Fibroblast of the aortic adventitia (primary cell): ENCODE data around the gene EDEM3. TPM values are rescaled to one million over a fixed set of nuclear protein-coding genes. Genes with fewer than 3 reads are reported as not detected.
"Not testable (repeated sequence)": the region's sequence is repeated elsewhere in the genome, so short reads cannot be mapped to it uniquely, and the experiment has no call there.

ENCODE experiments used
- DNase-seq: peaks from one replicate; pipeline ENCODE4 v3.0.0-alpha.2; 2010; ENCODE audit warnings: low read depth
- H3K4me3 ChIP-seq: 2 replicates; pipeline ENCODE4 v1.5.1; 2011; ENCODE audit warnings: low read depth, mild to moderate bottlenecking, control low read depth, low read length, moderate library complexity
- CTCF ChIP-seq: IDR thresholded peaks from 2 replicates; pipeline ENCODE4 v1.5.1; 2011; ENCODE audit warnings: mild to moderate bottlenecking, low read length, control low read depth, inconsistent platforms; ENCODE audit not compliant: insufficient read depth
- total RNA-seq: library from RNA; depleted of rRNA; stranded (reverse); fragments of >200 nt; gene quantifications from 2 replicates; pipeline ENCODE4 v1.2.3, GENCODE V29; 2012; ENCODE audit warnings: low replicate concordance

Gene EDEM3
- total RNA-seq, 1 donor = 47.0 TPM

- TF ChIP-seq CTCF = no peak
- no peak for DNase-seq
- no peak overlapping the region for H3K4me3 ChIP-seq
Measured at GRCh38 chr1:184769241-184769640, 14.6 kb upstream of the EDEM3 start.

GRCh38 chr1:184768467-184768866, 13.8 kb upstream of the EDEM3 start:
- DNase-seq = no peak
- no peak overlapping the region for H3K4me3 ChIP-seq
- no peak for TF ChIP-seq CTCF

DNA sequence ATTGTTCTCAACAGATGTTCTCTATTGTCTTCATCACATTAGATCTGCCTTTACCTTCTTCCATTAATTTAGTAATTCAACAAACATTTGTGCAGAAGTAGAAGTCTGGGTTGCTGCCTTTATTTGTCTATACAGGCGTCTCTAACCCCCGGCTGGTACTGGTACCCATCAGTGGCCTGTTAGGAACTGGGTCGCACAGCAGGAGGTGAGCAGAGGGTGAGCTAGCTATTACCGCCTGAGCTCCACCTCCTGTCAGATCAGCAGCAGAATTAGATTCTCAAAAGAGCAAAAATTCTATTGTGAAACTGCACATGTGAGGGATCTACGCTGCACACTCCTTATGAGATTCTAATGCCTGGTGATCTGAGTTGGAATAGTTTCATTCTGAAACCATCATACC, 12.9 kb upstream of the EDEM3 start:
- no peak for TF ChIP-seq CTCF
- DNase-seq = no peak
- H3K4me3 ChIP-seq = no peak overlapping the region

DNA sequence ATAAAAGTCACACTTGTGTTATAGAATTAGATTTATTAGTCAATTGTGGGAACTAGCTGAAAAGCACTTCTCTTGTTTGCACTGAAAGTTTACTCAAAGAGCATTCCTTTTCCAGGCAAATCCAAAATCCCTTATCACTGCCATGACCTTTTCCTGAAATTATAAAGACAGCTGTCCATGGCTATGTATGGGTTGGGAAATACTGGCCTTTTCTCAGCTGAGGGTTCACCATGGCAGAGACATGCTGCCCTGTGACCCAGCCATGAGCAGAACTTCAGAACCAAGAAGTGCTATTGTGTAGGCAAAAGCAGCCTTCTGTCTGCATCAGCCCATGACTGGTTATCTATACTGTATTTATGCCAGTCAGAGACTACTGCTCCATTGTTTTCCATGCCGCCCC, 9.8 kb upstream of the EDEM3 start:
- TF ChIP-seq CTCF = no peak
- H3K4me3 ChIP-seq = no peak overlapping the region
- DNase-seq = no peak

DNA sequence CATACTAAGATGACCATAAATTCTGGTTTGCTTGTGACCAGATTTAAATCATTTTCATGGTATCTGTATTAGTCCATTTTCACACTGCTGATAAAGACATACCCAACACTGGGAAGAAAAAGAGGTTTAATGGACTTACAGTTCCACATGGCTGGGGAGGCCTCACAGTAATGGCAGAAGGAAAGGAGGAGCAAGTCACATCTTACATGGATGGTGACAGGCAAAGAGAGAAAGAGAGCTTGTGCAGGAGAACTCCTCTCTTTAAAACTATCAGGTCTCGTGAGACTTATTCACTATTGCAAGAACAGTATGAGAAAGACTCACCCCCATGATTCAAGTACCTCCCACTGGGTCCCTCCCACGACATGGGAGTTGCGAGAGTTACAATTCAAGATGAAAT, 8.9 kb upstream of the EDEM3 start:
- H3K4me3 ChIP-seq, DNase-seq: not testable (repeated sequence)

- no peak for TF ChIP-seq CTCF
- no peak overlapping the region for H3K4me3 ChIP-seq
- DNase-seq = no peak
Measured at GRCh38 chr1:184761969-184762485, 7.4 kb upstream of the EDEM3 start.

- H3K4me3 ChIP-seq = no peak overlapping the region
- TF ChIP-seq CTCF = no peak
- no peak for DNase-seq
Measured at GRCh38 chr1:184759651-184760050, 5.0 kb upstream of the EDEM3 start.
